Erythroblast (primary cell): ENCODE measurements around the gene LYST.

Experiments
- GATA1 ChIP-seq: IDR thresholded peaks from 2 replicates; pipeline ENCODE4 v1.6.1; 2011; ENCODE audit warnings: low read depth, mild to moderate bottlenecking, control low read depth, low read length, moderate library complexity
- POLR2A ChIP-seq: IDR thresholded peaks from 2 replicates; pipeline ENCODE4 v1.6.1; 2011; ENCODE audit warnings: mild to moderate bottlenecking, low read length

DNA sequence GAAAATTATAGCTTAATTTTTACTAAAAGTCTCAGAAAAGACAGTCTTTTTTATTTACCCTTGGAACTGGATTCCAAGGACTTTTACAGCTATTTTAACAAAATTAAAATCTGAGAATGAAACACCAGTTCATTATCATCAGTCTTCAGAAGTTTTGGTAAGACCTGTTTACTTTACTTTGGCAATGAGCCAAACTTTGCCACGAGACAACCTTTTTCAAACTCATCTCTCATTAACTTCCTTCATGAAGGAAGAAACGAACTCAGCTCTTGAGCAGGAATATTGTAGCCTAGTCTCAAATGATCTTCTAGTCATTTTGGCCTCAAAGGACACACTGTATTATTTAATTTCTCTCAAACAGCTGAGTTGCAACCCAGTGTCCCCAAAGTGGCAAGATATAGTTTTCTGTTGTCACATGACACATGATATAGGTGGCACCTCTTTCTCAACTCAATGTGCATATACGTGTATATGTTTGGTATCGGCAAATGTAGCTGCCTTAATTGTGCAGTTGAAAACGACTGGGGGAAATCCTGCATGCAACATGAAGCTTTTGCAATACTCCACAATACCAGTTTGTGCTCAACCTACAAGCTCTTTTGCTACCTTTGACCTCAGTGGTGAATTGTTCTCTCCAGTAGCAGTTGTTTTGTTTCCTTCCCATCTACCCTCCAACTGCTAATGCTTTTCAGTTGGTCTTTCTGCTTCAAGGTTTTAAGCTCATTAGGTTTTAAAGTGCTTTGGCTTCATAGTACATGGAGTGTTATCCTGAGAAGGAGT, 208.8 kb downstream of the LYST start:
- TF ChIP-seq POLR2A (no peak), GATA1 (no peak)
